HepG2 (cell line): ENCODE results near the gene SOAT2. TPM values are rescaled to one million over a fixed set of nuclear protein-coding genes. Genes with fewer than 3 reads are reported as not detected.

Source experiments
- FOXK1 ChIP-seq: sonication (generic); formaldehyde crosslinking; IDR thresholded peaks from 2 replicates; pipeline ENCODE4 v1.4.0; 2020; ENCODE audit warnings: low read depth, missing genetic modification reagents, borderline replicate concordance
- GABPA ChIP-seq, 2 experiments: IDR thresholded peaks; 2 replicates each; pipeline ENCODE4 v1.6.1; 2011 to 2016; ENCODE audit warnings: low read depth in 2 of 2, low read length in 1 of 2, missing biosample characterization in 1 of 2, missing genetic modification characterization in 1 of 2
- HNF4A ChIP-seq: sonication (generic); formaldehyde crosslinking; IDR thresholded peaks from 2 replicates; pipeline ENCODE4 v1.4.0; 2020; ENCODE audit warnings: missing genetic modification reagents
- JUN ChIP-seq: sonication (generic); formaldehyde crosslinking; IDR thresholded peaks from 2 replicates; pipeline ENCODE4 v1.4.0; 2020; ENCODE audit warnings: mild to moderate bottlenecking, missing genetic modification reagents
- KAT8 ChIP-seq: IDR thresholded peaks from 2 replicates; pipeline ENCODE4 v1.6.1; 2016; ENCODE audit warnings: missing genetic modification reagents, missing compliant biosample characterization
- MAX ChIP-seq: IDR thresholded peaks from 2 replicates; pipeline ENCODE4 v1.6.1; 2012; ENCODE audit warnings: inconsistent platforms
- MED1 ChIP-seq: sonication (generic); formaldehyde crosslinking; IDR thresholded peaks from 2 replicates; pipeline ENCODE4 v1.4.0; 2020; ENCODE audit warnings: missing genetic modification reagents
- MEF2D ChIP-seq: sonication (generic); formaldehyde crosslinking; IDR thresholded peaks from 2 replicates; pipeline ENCODE4 v1.5.1; 2020; ENCODE audit warnings: mild to moderate bottlenecking, missing genetic modification reagents
- MIXL1 ChIP-seq: IDR thresholded peaks from 2 replicates; pipeline ENCODE4 v1.6.1; 2016
- MYPOP ChIP-seq: sonication (generic); formaldehyde crosslinking; IDR thresholded peaks from 2 replicates; pipeline ENCODE4 v1.8.1; 2023; ENCODE audit warnings: mild to moderate bottlenecking, moderate library complexity, missing genetic modification reagents
- THAP9 ChIP-seq: sonication (generic); formaldehyde crosslinking; IDR thresholded peaks from 2 replicates; pipeline ENCODE4; 2020; ENCODE audit warnings: missing genetic modification reagents, mild to moderate bottlenecking, borderline replicate concordance
- ZNF672 ChIP-seq: sonication (generic); formaldehyde crosslinking; IDR thresholded peaks from 2 replicates; pipeline ENCODE4 v1.8.1; 2022; ENCODE audit warnings: missing genetic modification reagents
- ZNF740 ChIP-seq: sonication (generic); formaldehyde crosslinking; IDR thresholded peaks from 2 replicates; pipeline ENCODE4 v1.4.0; 2020; ENCODE audit warnings: missing genetic modification reagents
- polyA plus RNA-seq, 8 experiments: library from polyadenylated mRNA; depleted of rRNA in 3 of 8; stranded (reverse) in 7 of 8; unstranded in 1 of 8; fragments of >200 nt; fragmentation: Illumina TruSeq in 4 of 8; extraction: Trizol in 4 of 8; gene quantifications; 2 replicates each; pipeline versions ENCODE4 v1.2.1 to v1.2.3, GENCODE V29; 2011 to 2016; ENCODE audit warnings: low read depth in 4 of 8, missing spikeins in 1 of 8, mixed read lengths in 1 of 8; ENCODE audit not compliant: insufficient read depth in 1 of 8
- total RNA-seq, 5 experiments: library from RNA; depleted of rRNA; stranded (reverse); fragments of >200 nt; fragmentation: Illumina TruSeq; extraction: Trizol; gene quantifications; 2 replicates each; pipeline ENCODE4 v1.2.3, GENCODE V29; 2016; ENCODE audit warnings: low read depth in 1 of 5
- TF ChIP-seq, protein P1 (sequence below), 2 experiments: sonication (generic) in 1 of 2; formaldehyde crosslinking in 1 of 2; IDR thresholded peaks; 2 replicates each; pipeline versions ENCODE4 v1.4.0 to v1.6.1; 2016 to 2020; ENCODE audit warnings: borderline replicate concordance in 1 of 2, low read depth in 1 of 2, mild to moderate bottlenecking in 1 of 2, missing genetic modification reagents in 1 of 2
- TF ChIP-seq, protein P2 (sequence below): sonication (generic); formaldehyde crosslinking; IDR thresholded peaks from 2 replicates; pipeline ENCODE4 v1.8.1; 2023; ENCODE audit warnings: mild to moderate bottlenecking, inconsistent platforms, moderate library complexity, missing genetic modification reagents, borderline replicate concordance

Gene SOAT2
- total and polyA plus RNA-seq, 2 of the 13 experiments (the other 11 are each of a cell fraction or from before 2014, with no cell fraction given), result 14.9 to 108 TPM

DNA sequence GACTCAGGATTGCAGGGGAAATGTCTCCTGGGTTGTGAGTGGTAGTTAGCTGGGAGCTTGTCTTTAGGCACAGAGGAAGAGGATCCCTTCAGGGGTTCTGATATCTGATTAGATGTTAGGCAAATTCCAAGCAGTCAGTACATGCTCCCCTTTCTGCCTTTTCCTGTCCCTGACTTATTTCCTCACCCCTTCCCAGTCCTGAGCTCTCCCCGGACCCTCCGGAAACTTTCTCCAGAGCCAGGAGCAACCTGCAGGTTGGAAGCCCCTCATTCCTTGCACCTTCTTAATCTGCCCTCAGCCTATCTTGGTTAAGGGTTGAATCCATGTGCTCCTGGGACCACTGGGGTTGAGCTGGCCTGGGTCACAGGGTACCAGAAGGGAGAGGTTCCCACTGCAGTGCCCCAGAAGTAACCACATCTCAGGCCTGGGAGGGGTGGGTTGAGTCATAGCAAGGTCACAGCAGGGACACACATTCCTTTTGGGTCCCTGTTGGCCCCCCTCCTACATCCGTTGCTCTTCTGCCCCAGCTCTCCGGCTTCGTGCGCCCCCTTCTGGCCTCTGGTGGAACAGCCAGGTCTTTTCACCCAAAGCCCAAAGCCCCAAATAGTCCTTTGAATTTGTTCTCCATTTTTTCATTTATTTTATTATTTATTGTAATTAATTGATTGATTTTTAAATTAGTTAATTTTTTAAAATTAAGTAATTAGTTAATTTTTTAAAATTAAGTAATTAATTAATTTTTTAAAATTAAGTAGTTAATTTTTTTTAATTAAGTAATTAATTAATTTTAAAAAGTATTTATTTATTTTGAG lies 4.0 kb upstream of the SOAT2 start (continued):
- TF ChIP-seq, protein P1, sequence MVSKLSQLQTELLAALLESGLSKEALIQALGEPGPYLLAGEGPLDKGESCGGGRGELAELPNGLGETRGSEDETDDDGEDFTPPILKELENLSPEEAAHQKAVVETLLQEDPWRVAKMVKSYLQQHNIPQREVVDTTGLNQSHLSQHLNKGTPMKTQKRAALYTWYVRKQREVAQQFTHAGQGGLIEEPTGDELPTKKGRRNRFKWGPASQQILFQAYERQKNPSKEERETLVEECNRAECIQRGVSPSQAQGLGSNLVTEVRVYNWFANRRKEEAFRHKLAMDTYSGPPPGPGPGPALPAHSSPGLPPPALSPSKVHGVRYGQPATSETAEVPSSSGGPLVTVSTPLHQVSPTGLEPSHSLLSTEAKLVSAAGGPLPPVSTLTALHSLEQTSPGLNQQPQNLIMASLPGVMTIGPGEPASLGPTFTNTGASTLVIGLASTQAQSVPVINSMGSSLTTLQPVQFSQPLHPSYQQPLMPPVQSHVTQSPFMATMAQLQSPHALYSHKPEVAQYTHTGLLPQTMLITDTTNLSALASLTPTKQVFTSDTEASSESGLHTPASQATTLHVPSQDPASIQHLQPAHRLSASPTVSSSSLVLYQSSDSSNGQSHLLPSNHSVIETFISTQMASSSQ (IDR thresholded peaks at IDR 0.05; ENCODE audit: low read depth), result no peak
- TF ChIP-seq, protein P1 (CRISPR knock-in tag; IDR thresholded peaks at IDR 0.05; ENCODE audit: borderline replicate concordance), result 0 out of 2 replicates have a peak, but pooled peaks have one; percentile 33
- TF ChIP-seq MIXL1 (CRISPR knock-in tag) (no peak), MED1 (CRISPR knock-in tag) (peak; percentile 81), THAP9 (CRISPR knock-in tag) (no peak), MEF2D (peak; percentile 24; the same call in 1 of the 2 replicates), ZNF672 (CRISPR knock-in tag) (no peak), ZNF740 (no peak), MYPOP (CRISPR knock-in tag) (peak; percentile 43; the same call in 1 of the 2 replicates), HNF4A (peak; percentile 40; the same call in 1 of the 2 replicates), GABPA (IDR thresholded peaks at IDR 0.05; ENCODE audit: low read depth, low read length) (no peak), GABPA (CRISPR knock-in tag; IDR thresholded peaks at IDR 0.05; ENCODE audit: low read depth) (peak; percentile 29; the same call in 1 of the 2 replicates), FOXK1 (CRISPR knock-in tag) (peak; percentile 25; the same call in 1 of the 2 replicates), KAT8 (0 out of 2 replicates have a peak, but pooled peaks have one; percentile 36), MAX (peak; percentile 44; the same call in 1 of the 2 replicates), JUN (CRISPR knock-in tag) (0 out of 2 replicates have a peak, but pooled peaks have one; percentile 35)
- TF ChIP-seq, protein P2, sequence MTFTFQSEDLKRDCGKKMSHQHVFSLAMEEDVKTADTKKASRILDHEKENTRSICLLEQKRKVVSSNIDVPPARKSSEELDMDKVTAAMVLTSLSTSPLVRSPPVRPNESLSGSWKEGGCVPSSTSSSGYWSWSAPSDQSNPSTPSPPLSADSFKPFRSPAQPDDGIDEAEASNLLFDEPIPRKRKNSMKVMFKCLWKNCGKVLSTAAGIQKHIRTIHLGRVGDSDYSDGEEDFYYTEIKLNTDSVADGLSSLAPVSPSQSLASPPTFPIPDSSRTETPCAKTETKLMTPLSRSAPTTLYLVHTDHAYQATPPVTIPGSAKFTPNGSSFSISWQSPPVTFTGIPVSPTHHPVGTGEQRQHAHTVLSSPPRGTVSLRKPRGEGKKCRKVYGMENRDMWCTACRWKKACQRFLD (CRISPR knock-in tag), result no peak
